Ecto neural progenitor cell (in vitro differentiated cells): ENCODE data around the gene CSRP3.
A peak's percentile ranks its signal among the peaks of the same experiment; 100 is the strongest.

Source experiments
- DNase-seq: peaks from one replicate; pipeline ENCODE4 v3.0.0-alpha.2; 2018; ENCODE audit warnings: low spot score

CSRP3 gene

GRCh38 chr11:19201737-19202605 lies at the start of gene CSRP3:
Gene CSRP3 (minus strand): TSS chr11:19201983. CDS start chr11:19192448, 9,535 bp downstream.
- DNase-seq: no peak

GRCh38 chr11:19251577-19251976 lies 49.8 kb upstream of the CSRP3 start:
- DNase-seq: no peak

- DNase-seq: no peak
Observed at GRCh38 chr11:19246816-19247215, 45.0 kb upstream of the CSRP3 start.

- no peak for DNase-seq
Observed at GRCh38 chr11:19245351-19245750, 43.6 kb upstream of the CSRP3 start.

- no peak for DNase-seq
Observed at GRCh38 chr11:19244621-19245020, 42.8 kb upstream of the CSRP3 start.

- no peak for DNase-seq
Observed at GRCh38 chr11:19244084-19244483, 42.3 kb upstream of the CSRP3 start.

GRCh38 chr11:19243613-19244012 lies 41.8 kb upstream of the CSRP3 start:
- no peak for DNase-seq

GRCh38 chr11:19243143-19243542 lies 41.4 kb upstream of the CSRP3 start:
- no peak for DNase-seq

- peak; percentile 65 for DNase-seq
Observed at GRCh38 chr11:19242179-19242932, 40.6 kb upstream of the CSRP3 start.

GRCh38 chr11:19241260-19242178 lies 39.7 kb upstream of the CSRP3 start:
- peak; percentile 79 for DNase-seq

GRCh38 chr11:19240420-19241259 lies 38.9 kb upstream of the CSRP3 start, which contains the start of gene E2F8:
Gene E2F8 (minus strand): TSS chr11:19240945. CDS start chr11:19240121, 824 bp downstream.
- peak; percentile 99 for DNase-seq

GRCh38 chr11:19239039-19239438 lies 37.3 kb upstream of the CSRP3 start:
- no peak for DNase-seq

- DNase-seq: no peak
Observed at GRCh38 chr11:19237813-19238212, 36.0 kb upstream of the CSRP3 start.

- no peak for DNase-seq
Observed at GRCh38 chr11:19237381-19237780, 35.6 kb upstream of the CSRP3 start.

- no peak for DNase-seq
Observed at GRCh38 chr11:19234231-19234817, 32.5 kb upstream of the CSRP3 start.

- DNase-seq: no peak
Observed at GRCh38 chr11:19232910-19233503, 31.2 kb upstream of the CSRP3 start.

GRCh38 chr11:19229671-19230070 lies 27.9 kb upstream of the CSRP3 start:
- DNase-seq: no peak

GRCh38 chr11:19228968-19229367 lies 27.2 kb upstream of the CSRP3 start:
- no peak for DNase-seq

GRCh38 chr11:19226378-19227195 lies 24.8 kb upstream of the CSRP3 start:
- no peak for DNase-seq
